GM19193 (cell line): ENCODE results near the gene RBCK1.

Source experiments
- POLR2A ChIP-seq: IDR thresholded peaks from 4 replicates; pipeline ENCODE4 v1.6.1; 2011; ENCODE audit not compliant: insufficient read depth, insufficient read length; ENCODE audit errors: extremely low read depth

Gene RBCK1

DNA sequence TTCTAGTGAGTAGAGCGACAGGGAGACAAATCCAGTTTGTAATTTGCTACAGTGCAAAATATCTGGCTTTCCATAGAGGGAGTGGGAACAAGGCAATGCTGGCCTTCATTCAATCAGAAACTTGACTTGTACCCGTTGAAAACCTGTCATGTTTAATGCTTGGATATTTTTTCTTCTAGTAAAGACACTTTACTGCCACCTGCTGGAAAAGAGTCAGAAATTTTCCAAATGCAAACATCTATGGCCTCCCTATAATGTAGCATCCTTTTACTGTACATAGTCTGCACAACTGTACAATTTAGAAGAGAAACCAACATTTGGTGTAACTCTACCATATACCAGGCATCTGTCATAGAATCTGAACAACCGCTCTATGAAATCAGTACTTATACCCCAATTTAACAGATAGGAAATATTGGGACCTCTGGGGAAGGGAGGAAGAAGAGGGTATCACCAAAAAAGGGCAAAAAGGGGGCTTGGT lies 70.9 kb downstream of the RBCK1 start:
- no peak for TF ChIP-seq POLR2A

DNA sequence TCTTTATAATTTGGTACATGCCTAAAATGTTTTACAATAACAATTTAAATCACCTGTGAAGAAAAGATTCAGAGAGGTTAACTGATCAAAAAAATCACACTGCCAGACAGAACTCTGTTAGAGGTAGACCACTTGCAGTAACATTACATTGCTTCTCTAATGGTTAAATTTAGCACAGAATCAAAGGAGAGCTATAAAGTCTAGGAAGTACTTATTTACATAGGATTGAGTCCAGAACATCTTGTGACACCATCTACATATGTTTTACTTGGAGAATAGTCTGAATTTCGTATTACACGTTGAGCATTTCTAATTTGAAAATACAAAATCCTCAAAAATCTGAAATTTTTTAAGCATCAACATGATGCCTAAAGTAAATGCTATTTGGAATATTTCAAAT lies 71.4 kb downstream of the RBCK1 start:
- TF ChIP-seq POLR2A: no peak

DNA sequence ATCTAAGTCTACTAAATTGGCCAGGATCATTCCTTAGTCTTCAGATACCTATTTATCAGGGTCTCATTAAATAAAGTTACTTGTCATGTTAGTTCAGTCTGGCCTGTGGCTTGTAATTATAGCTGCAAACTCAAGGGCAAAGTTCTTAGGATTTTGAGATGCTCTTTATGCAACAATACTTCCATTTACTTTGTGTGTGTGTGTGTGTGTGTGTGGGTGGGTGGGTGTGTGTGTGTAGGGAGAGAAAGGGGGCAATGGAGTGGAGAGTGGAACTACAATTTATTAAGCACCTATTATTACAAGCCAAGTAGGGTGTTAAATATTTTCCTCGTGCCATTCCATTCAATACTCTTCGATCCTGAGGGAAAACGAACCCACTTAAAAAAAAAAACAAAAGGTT lies 71.9 kb downstream of the RBCK1 start:
- TF ChIP-seq POLR2A: no peak

DNA sequence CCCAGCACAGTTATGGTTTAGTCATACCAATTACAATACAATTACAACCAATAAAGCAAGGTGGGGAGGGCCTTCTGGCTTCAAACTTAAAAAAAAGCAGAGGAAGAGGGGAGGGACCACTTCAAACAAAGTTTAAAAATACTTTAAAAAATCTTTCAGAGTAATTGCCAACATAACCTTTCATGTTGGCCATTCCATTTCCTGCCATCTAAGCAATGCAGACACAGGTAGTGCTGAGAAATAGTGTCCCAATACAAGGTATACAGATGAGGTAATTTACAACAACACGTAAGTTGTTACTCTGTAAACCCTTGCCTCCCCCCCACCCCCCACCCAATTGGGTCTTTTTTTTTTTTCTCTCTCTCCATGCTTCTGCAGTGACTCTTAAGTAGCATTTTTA lies 73.1 kb downstream of the RBCK1 start:
- no peak for TF ChIP-seq POLR2A
